CD8-positive, alpha-beta memory T cell (primary cell): Measurements from ENCODE around the gene RPN1. TPM values are rescaled to one million over a fixed set of nuclear protein-coding genes. Genes with fewer than 3 reads are reported as not detected.

Source experiments
- CTCF ChIA-PET: fragments of 350-600 bp; sonication (Branson Sonifier 250); formaldehyde crosslinking; loops from one replicate; lab custom pipeline; 2021; ENCODE audit warnings: antibody characterized with exemption; lab: Charles Lee
- POLR2A ChIA-PET: fragments of 350-600 bp; sonication (Branson Sonifier 250); formaldehyde crosslinking; loops from one replicate; lab custom pipeline; 2021; ENCODE audit warnings: antibody characterized with exemption; lab: Charles Lee
- DNase-seq, 5 donors: peaks; one replicate each; pipeline versions ENCODE4 v3.0.0 to v3.0.0-alpha.2; 2020 to 2022; ENCODE audit warnings: mixed read lengths in 1 of 5
- H3K27ac ChIP-seq: one replicate; pipeline ENCODE4 v1.7.0; 2013; ENCODE audit warnings: low read depth, mild to moderate bottlenecking, low read length, moderate library complexity
- H3K27me3 ChIP-seq: 2 replicates; pipeline ENCODE4 v1.7.0; 2013; ENCODE audit warnings: low read length, mild to moderate bottlenecking; ENCODE audit not compliant: insufficient read depth, poor library complexity, severe bottlenecking
- H3K36me3 ChIP-seq: 2 replicates; pipeline ENCODE4 v1.7.0; 2013; ENCODE audit warnings: mild to moderate bottlenecking, low read length, moderate library complexity; ENCODE audit not compliant: insufficient read depth
- H3K4me1 ChIP-seq: 2 replicates; pipeline ENCODE4 v1.7.0; 2013; ENCODE audit warnings: mild to moderate bottlenecking, low read length, moderate library complexity; ENCODE audit not compliant: insufficient read depth
- H3K4me3 ChIP-seq: 2 replicates; pipeline ENCODE4 v1.7.0; 2013; ENCODE audit warnings: mild to moderate bottlenecking, low read length
- H3K9me3 ChIP-seq: 2 replicates; pipeline ENCODE4 v1.7.0; 2013; ENCODE audit warnings: mild to moderate bottlenecking, low read length
- H3K27ac Mint-ChIP-seq, 8 donors: one replicate each; pipeline ENCODE4 v1.8.0; 2020 to 2021; ENCODE audit warnings: mixed read lengths in 8 of 8, mild to moderate bottlenecking in 6 of 8, inconsistent platforms in 3 of 8, moderate library complexity in 3 of 8
- H3K27me3 Mint-ChIP-seq, 2 donors: one replicate each; pipeline ENCODE4 v1.8.0; 2020 to 2021; ENCODE audit warnings: mixed read lengths in 2 of 2, mild to moderate bottlenecking in 1 of 2, moderate library complexity in 1 of 2
- H3K36me3 Mint-ChIP-seq, 3 donors: one replicate each; pipeline ENCODE4 v1.8.0; 2020 to 2021; ENCODE audit warnings: mixed read lengths in 3 of 3, inconsistent platforms in 1 of 3, mild to moderate bottlenecking in 1 of 3
- H3K4me1 Mint-ChIP-seq, 3 donors: one replicate each; pipeline ENCODE4 v1.8.0; 2020 to 2021; ENCODE audit warnings: mixed read lengths in 3 of 3, inconsistent platforms in 1 of 3, mild to moderate bottlenecking in 1 of 3
- H3K4me3 Mint-ChIP-seq, 7 donors: one replicate each; pipeline ENCODE4 v1.8.0; 2020 to 2021; ENCODE audit warnings: mixed read lengths in 7 of 7, mild to moderate bottlenecking in 6 of 7, moderate library complexity in 4 of 7, inconsistent platforms in 2 of 7
- H3K9me3 Mint-ChIP-seq, 5 donors: one replicate each; pipeline ENCODE4 v1.8.0; 2020 to 2022; ENCODE audit warnings: mixed read lengths in 5 of 5, mild to moderate bottlenecking in 3 of 5, moderate library complexity in 2 of 5, inconsistent platforms in 1 of 5
- polyA plus RNA-seq: library from polyadenylated mRNA; unstranded; fragments of 300-500 nt; fragmentation: Illumina TruSeq; gene quantifications from one replicate; pipeline ENCODE4 v1.2.3, GENCODE V29; 2021
- total RNA-seq, 2 experiments: library from RNA; stranded (reverse); gene quantifications; one replicate each; pipeline ENCODE4 v1.2.3, GENCODE V29; 2021

The RPN1 gene
- total and polyA plus RNA-seq, 3 experiments from 2014 or later: 188 to 294 (median 194) TPM

- Mint-ChIP-seq H3K9me3 (no peaks in the 10 kb centered on the region), H3K36me3 (peaks cover 0 to 35% (median 7%) of the 10 kb centered on the region in 3 donors), H3K27ac (peak overlapping the region in 7 of 8 donors; percentile 21 to 69 (median 55)), H3K4me1 (peaks cover 36 to 62% (median 44%) of the 10 kb centered on the region in 3 donors), H3K4me3 (peak overlapping the region in 3 of 7 donors; percentile 15 to 87 (median 61)), H3K27me3 (no peaks in the 10 kb centered on the region)
- CTCF ChIA-PET: interaction anchor here (1.2 to 2.0 kb wide), 3 partner anchors 30 to 199 kb away, joined by 5 to 14 read pairs (median 5); no protein-coding TSS in a partner anchor
- DNase-seq: no peak
- H3K9me3 ChIP-seq: no peaks in the 10 kb centered on the region
- H3K27ac ChIP-seq: no peak overlapping the region
- peaks cover 28% of the 10 kb centered on the region for H3K4me1 ChIP-seq
- no peak overlapping the region for H3K4me3 ChIP-seq
- POLR2A ChIA-PET: no interaction called here
- peaks cover 8% of the 10 kb centered on the region for H3K36me3 ChIP-seq
- H3K27me3 ChIP-seq: no peaks in the 10 kb centered on the region
Measured at GRCh38 chr3:128647307-128647706, 3.3 kb downstream of the RPN1 start.

GRCh38 chr3:128634075-128634611, 16.5 kb downstream of the RPN1 start:
- no peak overlapping the region for H3K4me3 Mint-ChIP-seq
- H3K36me3 Mint-ChIP-seq: peaks cover 5 to 62% (median 14%) of the 10 kb centered on the region in 3 donors
- POLR2A ChIA-PET: no interaction called here

DNA sequence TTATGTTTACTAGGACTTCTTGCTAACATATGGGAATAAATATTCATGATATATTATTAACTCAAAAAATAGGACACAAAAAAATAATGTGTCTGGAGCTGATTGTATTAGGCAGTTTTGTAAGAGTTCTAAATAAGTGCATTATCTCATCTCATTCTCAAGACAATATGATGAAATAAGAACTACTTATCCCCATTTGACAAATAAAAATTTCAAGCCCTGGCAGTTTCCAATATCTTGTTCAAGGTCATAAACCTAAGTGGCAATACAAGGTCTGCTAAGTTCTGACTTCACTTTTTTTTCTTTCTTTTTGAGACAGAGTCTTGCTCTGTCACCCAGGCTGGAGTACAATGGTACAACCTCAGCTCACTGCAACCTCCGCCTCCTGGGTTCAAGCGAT, 18.3 kb downstream of the RPN1 start:
- POLR2A ChIA-PET: no interaction called here
- Mint-ChIP-seq H3K27me3 (no peaks in the 10 kb centered on the region), H3K4me3 (no peak overlapping the region), H3K27ac (no peak overlapping the region), H3K9me3 (no peaks in the 10 kb centered on the region), H3K4me1 (peaks cover 6 to 20% (median 18%) of the 10 kb centered on the region in 3 donors), H3K36me3 (peaks cover 5 to 62% (median 14%) of the 10 kb centered on the region in 3 donors)
- Histone ChIP-seq H3K36me3 (peaks cover 21% of the 10 kb centered on the region), H3K27ac (no peak overlapping the region), H3K4me3 (no peak overlapping the region), H3K9me3 (no peaks in the 10 kb centered on the region), H3K4me1 (no peaks in the 10 kb centered on the region), H3K27me3 (no peaks in the 10 kb centered on the region)
- CTCF ChIA-PET: interaction anchor here (1.1 to 1.8 kb wide), 3 partner anchors 12 to 213 kb away, joined by 3 to 6 read pairs (median 4); no protein-coding TSS in a partner anchor
- DNase-seq: no peak

More at GRCh38 chr3:128634075-128634611, 16.5 kb downstream of the RPN1 start:
- CTCF ChIA-PET: interaction anchor here (0.7 to 1.0 kb wide), 2 partner anchors 16 to 244 kb away, joined by 3 read pairs; no protein-coding TSS in a partner anchor
- Histone ChIP-seq H3K27me3 (no peaks in the 10 kb centered on the region), H3K9me3 (no peaks in the 10 kb centered on the region), H3K27ac (no peak overlapping the region), H3K4me3 (no peak overlapping the region), H3K4me1 (peaks cover 3% of the 10 kb centered on the region), H3K36me3 (peaks cover 27% of the 10 kb centered on the region)
- peak overlapping the region in 1 of 8 donors; percentile 17 for H3K27ac Mint-ChIP-seq
- H3K4me1 Mint-ChIP-seq: peaks cover 18 to 31% (median 27%) of the 10 kb centered on the region in 3 donors
- no peaks in the 10 kb centered on the region for H3K9me3 Mint-ChIP-seq
- H3K27me3 Mint-ChIP-seq: no peaks in the 10 kb centered on the region
- DNase-seq: no peak

GRCh38 chr3:128629936-128630335, 20.7 kb downstream of the RPN1 start:
- ChIA-PET POLR2A (no interaction called here), CTCF (interaction anchor here (2.8 kb wide), 1 partner anchor 13 kb away, joined by 16 read pairs; no protein-coding TSS in a partner anchor)
- Mint-ChIP-seq H3K4me3 (no peak overlapping the region), H3K9me3 (no peaks in the 10 kb centered on the region), H3K27me3 (no peaks in the 10 kb centered on the region), H3K4me1 (peaks cover 3 to 14% (median 12%) of the 10 kb centered on the region in 3 donors), H3K27ac (peak overlapping the region in 3 of 8 donors; percentile 21 to 60 (median 50)), H3K36me3 (peaks cover 5 to 74% (median 24%) of the 10 kb centered on the region in 3 donors)
- no peak overlapping the region for H3K4me3 ChIP-seq
- H3K9me3 ChIP-seq: no peaks in the 10 kb centered on the region
- no peak for DNase-seq
- no peak overlapping the region for H3K27ac ChIP-seq
- no peaks in the 10 kb centered on the region for H3K27me3 ChIP-seq
- H3K36me3 ChIP-seq: peaks cover 43% of the 10 kb centered on the region
- no peaks in the 10 kb centered on the region for H3K4me1 ChIP-seq

GRCh38 chr3:128625409-128625945, 25.1 kb downstream of the RPN1 start:
- Mint-ChIP-seq H3K27me3 (no peaks in the 10 kb centered on the region), H3K9me3 (no peaks in the 10 kb centered on the region), H3K4me3 (no peak overlapping the region), H3K36me3 (peaks cover 0 to 89% (median 28%) of the 10 kb centered on the region in 3 donors), H3K4me1 (peaks cover 4 to 11% (median 6%) of the 10 kb centered on the region in 3 donors), H3K27ac (peak overlapping the region in 4 of 8 donors; percentile 12 to 36 (median 22))
- H3K9me3 ChIP-seq: no peaks in the 10 kb centered on the region
- DNase-seq: no peak
- H3K4me3 ChIP-seq: no peak overlapping the region
- H3K27me3 ChIP-seq: no peaks in the 10 kb centered on the region
- CTCF ChIA-PET: interaction anchor here (0.8 to 2.0 kb wide), 4 partner anchors 8 to 78 kb away, joined by 3 to 4 read pairs (median 3); no protein-coding TSS in a partner anchor
- no peak overlapping the region for H3K27ac ChIP-seq
- peaks cover 74% of the 10 kb centered on the region for H3K36me3 ChIP-seq
- POLR2A ChIA-PET: no interaction called here
- H3K4me1 ChIP-seq: no peaks in the 10 kb centered on the region

GRCh38 chr3:128624526-128625138, 26.0 kb downstream of the RPN1 start:
- no peaks in the 10 kb centered on the region for H3K9me3 ChIP-seq
- no peaks in the 10 kb centered on the region for H3K27me3 ChIP-seq
- H3K4me3 ChIP-seq: no peak overlapping the region
- Mint-ChIP-seq H3K4me1 (peaks cover 6 to 13% (median 6%) of the 10 kb centered on the region in 3 donors), H3K9me3 (no peaks in the 10 kb centered on the region), H3K4me3 (no peak overlapping the region), H3K36me3 (peaks cover 0 to 87% (median 28%) of the 10 kb centered on the region in 3 donors), H3K27ac (peak overlapping the region in 2 of 8 donors; percentile 51 to 56), H3K27me3 (no peaks in the 10 kb centered on the region)
- peaks cover 66% of the 10 kb centered on the region for H3K36me3 ChIP-seq
- CTCF ChIA-PET: interaction anchor here (1.1 to 2.0 kb wide), 3 partner anchors 11 to 29 kb away, joined by 3 to 4 read pairs (median 3); no protein-coding TSS in a partner anchor
- H3K27ac ChIP-seq: no peak overlapping the region
- POLR2A ChIA-PET: no interaction called here
- no peaks in the 10 kb centered on the region for H3K4me1 ChIP-seq
- DNase-seq: no peak

GRCh38 chr3:128623762-128624176, 26.8 kb downstream of the RPN1 start:
- H3K27ac Mint-ChIP-seq: peak overlapping the region in 2 of 8 donors; percentile 2 to 59
- CTCF ChIA-PET: interaction anchor here (1.1 kb wide), 1 partner anchor 30 kb away, joined by 3 read pairs; no protein-coding TSS in a partner anchor

More at GRCh38 chr3:128623762-128624176, 26.8 kb downstream of the RPN1 start:
- no peak for DNase-seq
- peaks cover 11 to 21% (median 15%) of the 10 kb centered on the region in 3 donors for H3K4me1 Mint-ChIP-seq
- Histone ChIP-seq H3K27ac (no peak overlapping the region), H3K9me3 (no peaks in the 10 kb centered on the region), H3K4me1 (peaks cover 7% of the 10 kb centered on the region), H3K36me3 (peaks cover 69% of the 10 kb centered on the region), H3K4me3 (no peak overlapping the region), H3K27me3 (no peaks in the 10 kb centered on the region)
- no peaks in the 10 kb centered on the region for H3K9me3 Mint-ChIP-seq
- H3K36me3 Mint-ChIP-seq: peaks cover 0 to 90% (median 28%) of the 10 kb centered on the region in 3 donors
- no peaks in the 10 kb centered on the region for H3K27me3 Mint-ChIP-seq
- POLR2A ChIA-PET: no interaction called here
- no peak overlapping the region for H3K4me3 Mint-ChIP-seq
